Endodermal cell (in vitro differentiated cells): ENCODE data around the gene TECTA. TPM values are rescaled to one million over a fixed set of nuclear protein-coding genes. Genes with fewer than 3 reads are reported as not detected.

Source experiments
- DNase-seq: peaks from one replicate; pipeline ENCODE4 v3.0.0-alpha.2; 2017
- H3K27ac ChIP-seq: 2 replicates; pipeline ENCODE4 v1.5.1; 2013; ENCODE audit warnings: mild to moderate bottlenecking, low read depth, low read length, moderate library complexity
- H3K27me3 ChIP-seq: 2 replicates; pipeline ENCODE4 v1.6.1; 2013; ENCODE audit warnings: mild to moderate bottlenecking, low read length, moderate library complexity; ENCODE audit not compliant: insufficient read depth, control insufficient read depth, poor library complexity, severe bottlenecking
- H3K36me3 ChIP-seq: 2 replicates; pipeline ENCODE4 v1.7.0; 2013; ENCODE audit warnings: mild to moderate bottlenecking, low read length, moderate library complexity; ENCODE audit not compliant: control insufficient read depth, insufficient read depth
- H3K4me1 ChIP-seq: one replicate; pipeline ENCODE4 v1.7.0; 2013; ENCODE audit warnings: low read length; ENCODE audit not compliant: control insufficient read depth, insufficient read depth
- H3K4me3 ChIP-seq: 2 replicates; pipeline ENCODE4 v1.5.1; 2013; ENCODE audit warnings: mild to moderate bottlenecking, low read length, moderate library complexity
- H3K9ac ChIP-seq: 2 replicates; pipeline ENCODE4 v1.6.1; 2013; ENCODE audit warnings: mild to moderate bottlenecking, low read length, moderate library complexity; ENCODE audit not compliant: poor library complexity, severe bottlenecking; ENCODE audit errors: extremely low read depth
- H3K9me3 ChIP-seq: 2 replicates; pipeline ENCODE4 v1.6.1; 2013; ENCODE audit warnings: mild to moderate bottlenecking, low read length, moderate library complexity; ENCODE audit not compliant: control insufficient read depth
- H3K27ac Mint-ChIP-seq: 2 replicates; pipeline ENCODE4 v1.8.0; 2020; ENCODE audit warnings: mixed read lengths
- H3K27me3 Mint-ChIP-seq: 2 replicates; pipeline ENCODE4 v1.8.0; 2021; ENCODE audit warnings: mild to moderate bottlenecking, mixed read lengths; ENCODE audit not compliant: insufficient read depth
- H3K36me3 Mint-ChIP-seq: 2 replicates; pipeline ENCODE4 v1.8.0; 2020; ENCODE audit warnings: low read depth, mixed read lengths
- H3K4me1 Mint-ChIP-seq: 2 replicates; pipeline ENCODE4 v1.8.0; 2020; ENCODE audit warnings: mixed read lengths
- H3K4me3 Mint-ChIP-seq: 2 replicates; pipeline ENCODE4 v1.8.0; 2020; ENCODE audit warnings: mild to moderate bottlenecking, moderate library complexity, mixed read lengths
- H3K9me3 Mint-ChIP-seq: 2 replicates; pipeline ENCODE4 v1.8.0; 2020; ENCODE audit warnings: mild to moderate bottlenecking, mixed read lengths
- CTCF ChIP-seq: fragments of 200-600 bp; sonication (generic); conservative IDR thresholded peaks from 2 replicates; pipeline ENCODE4 v1.5.0; 2021; ENCODE audit warnings: antibody characterized with exemption, mild to moderate bottlenecking
- WGBS, 2 experiments: methylation state at CpG; one replicate each; pipeline versions ENCODE4 v1.1.5 to v1.1.7; 2013; ENCODE audit warnings: missing lambda C conversion rate in 2 of 2, mixed read lengths in 1 of 2; ENCODE audit not compliant: insufficient coverage in 1 of 2, insufficient read length in 1 of 2; 5-methylcytosine and 5-hydroxymethylcytosine counted together
- total RNA-seq, 2 donors: library from RNA; stranded (reverse); fragmentation: NEBNext Ultra II Directional in 1 of 2; extraction: Animal tissue kit (Norgen Biotek cat#: 25700) in 1 of 2; gene quantifications; 2 replicates in 1 of 2; 3 replicates in 1 of 2; pipeline ENCODE4 v1.2.1, GENCODE V29; 2021

The TECTA gene
- total RNA-seq, 2 donors from 2014 or later: 1.4 to 2.2 TPM

DNA sequence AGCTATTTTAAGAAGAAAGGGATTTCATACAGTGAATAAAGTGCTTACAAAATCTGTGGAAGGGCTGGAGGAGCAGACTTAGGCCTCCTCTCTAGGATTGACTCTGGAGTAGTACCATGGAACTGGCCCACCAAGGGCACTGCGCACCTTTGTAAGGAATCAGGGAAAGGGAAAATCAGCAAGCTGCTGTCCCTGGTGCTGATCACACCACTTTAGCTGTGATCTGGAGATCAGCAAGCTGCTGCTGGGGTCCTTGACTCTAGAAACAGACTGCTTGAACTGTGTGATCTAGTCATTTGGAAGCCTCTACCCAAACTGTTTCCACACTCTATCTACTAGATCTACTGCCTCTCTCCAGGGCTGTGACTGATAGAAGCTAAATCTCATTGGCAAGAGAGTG lies 18.4 kb upstream of the TECTA start:
- Histone ChIP-seq H3K9me3 (no peaks in the 10 kb centered on the region), H3K27ac (no peak overlapping the region), H3K4me1 (no peaks in the 10 kb centered on the region), H3K9ac (no peak overlapping the region), H3K4me3 (no peak overlapping the region), H3K36me3 (peaks cover 47% of the 10 kb centered on the region), H3K27me3 (no peaks in the 10 kb centered on the region)
- H3K9me3 Mint-ChIP-seq: no peaks in the 10 kb centered on the region
- H3K27ac Mint-ChIP-seq: no peak overlapping the region
- peaks cover 39% of the 10 kb centered on the region for H3K36me3 Mint-ChIP-seq
- DNase-seq: peak; percentile 87
- WGBS, 2 experiments: 80 to 90% methylated on average over 1 of the region's 1 CpG
- H3K4me1 Mint-ChIP-seq: no peaks in the 10 kb centered on the region
- H3K27me3 Mint-ChIP-seq: no peaks in the 10 kb centered on the region
- H3K4me3 Mint-ChIP-seq: no peak overlapping the region
- TF ChIP-seq CTCF: no peak

DNA sequence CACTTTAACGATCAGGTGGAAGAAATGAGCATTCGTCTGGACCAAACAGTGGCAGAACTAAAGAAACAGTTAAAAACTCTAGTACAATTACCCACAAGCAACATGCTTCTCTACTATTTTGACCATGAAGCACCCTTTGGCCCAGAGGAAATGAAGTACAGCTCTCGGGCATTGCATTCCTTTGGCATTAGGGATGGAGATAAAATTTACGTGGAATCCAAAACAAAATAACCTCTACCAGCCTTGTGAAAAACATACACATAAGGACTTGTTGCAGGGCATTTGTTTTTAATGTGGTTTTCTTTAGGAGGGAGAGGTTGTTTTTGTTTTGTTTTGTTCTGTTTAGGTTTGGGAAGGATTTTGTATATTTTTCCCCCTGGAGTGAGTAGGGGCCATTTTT lies 14.2 kb upstream of the TECTA start:
- H3K4me1 ChIP-seq: no peaks in the 10 kb centered on the region
- peaks cover 60% of the 10 kb centered on the region for H3K36me3 ChIP-seq
- Mint-ChIP-seq H3K9me3 (no peaks in the 10 kb centered on the region), H3K27me3 (no peaks in the 10 kb centered on the region), H3K36me3 (peaks cover 36% of the 10 kb centered on the region), H3K27ac (no peak overlapping the region), H3K4me3 (no peak overlapping the region), H3K4me1 (peaks cover 2% of the 10 kb centered on the region)
- H3K9ac ChIP-seq: no peak overlapping the region
- no peaks in the 10 kb centered on the region for H3K27me3 ChIP-seq
- H3K4me3 ChIP-seq: no peak overlapping the region
- no peak for TF ChIP-seq CTCF
- no peak overlapping the region for H3K27ac ChIP-seq
- WGBS, 2 experiments: 98 to 100% methylated on average over 2 to 4 of the region's 4 CpGs
- no peaks in the 10 kb centered on the region for H3K9me3 ChIP-seq
- DNase-seq: no peak

DNA sequence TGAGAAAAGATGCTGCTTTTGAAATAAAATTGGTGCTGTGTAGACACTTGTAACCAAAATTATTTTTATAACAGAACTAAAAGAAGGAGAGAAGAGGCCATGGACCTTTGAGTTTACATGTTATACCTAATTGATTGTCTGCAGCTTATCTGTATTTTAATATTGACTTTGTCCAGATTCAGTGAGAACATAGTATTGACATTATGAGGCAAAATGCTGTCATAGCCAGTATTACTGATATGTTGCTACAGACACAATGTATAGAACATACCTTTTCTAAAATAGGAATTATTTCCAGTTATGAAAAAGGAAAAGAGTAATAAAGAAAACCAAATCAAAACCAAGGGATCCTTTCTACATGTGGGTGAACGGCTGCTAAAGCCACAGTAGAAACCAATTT lies 11.5 kb upstream of the TECTA start:
- WGBS, 2 experiments: 90 to 100% methylated on average over 1 of the region's 1 CpG
- no peak for TF ChIP-seq CTCF
- Mint-ChIP-seq H3K9me3 (no peaks in the 10 kb centered on the region), H3K27me3 (no peaks in the 10 kb centered on the region), H3K4me1 (peaks cover 2% of the 10 kb centered on the region), H3K27ac (no peak overlapping the region), H3K36me3 (peaks cover 31% of the 10 kb centered on the region), H3K4me3 (no peak overlapping the region)
- H3K9me3 ChIP-seq: no peaks in the 10 kb centered on the region
- no peaks in the 10 kb centered on the region for H3K4me1 ChIP-seq
- peaks cover 52% of the 10 kb centered on the region for H3K36me3 ChIP-seq
- H3K9ac ChIP-seq: no peak overlapping the region
- no peaks in the 10 kb centered on the region for H3K27me3 ChIP-seq
- no peak overlapping the region for H3K27ac ChIP-seq
- no peak for DNase-seq
- H3K4me3 ChIP-seq: no peak overlapping the region
